NCI-H1436 treated with DMSO at 0.1 percent for 48 hours (cell line): ENCODE data around the gene MALRD1.

Experiments used
- DNase-seq: peaks from one replicate; lab custom pipeline; 2025; lab: John Stamatoyannopoulos, UW

The MALRD1 gene

DNA sequence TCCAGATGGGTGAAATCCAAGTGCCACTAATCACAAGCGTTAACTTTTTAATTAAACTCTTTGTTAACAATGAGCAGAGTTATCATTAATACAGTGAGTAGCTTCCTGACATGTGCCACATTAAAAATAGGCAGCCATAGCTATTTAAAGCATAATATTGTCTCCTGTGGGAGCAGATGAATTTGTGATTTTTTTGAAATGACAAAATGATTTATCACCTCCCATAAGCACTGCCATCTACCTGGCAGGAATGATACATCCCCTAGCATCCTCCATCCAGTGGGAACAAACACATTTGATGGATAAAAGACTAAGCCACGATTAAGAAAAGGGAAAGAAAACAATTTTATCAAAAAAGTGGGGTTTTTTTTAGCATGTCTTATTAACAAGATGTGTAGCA is 605.3 kb downstream of the MALRD1 start:
- DNase-seq, result no peak

DNA sequence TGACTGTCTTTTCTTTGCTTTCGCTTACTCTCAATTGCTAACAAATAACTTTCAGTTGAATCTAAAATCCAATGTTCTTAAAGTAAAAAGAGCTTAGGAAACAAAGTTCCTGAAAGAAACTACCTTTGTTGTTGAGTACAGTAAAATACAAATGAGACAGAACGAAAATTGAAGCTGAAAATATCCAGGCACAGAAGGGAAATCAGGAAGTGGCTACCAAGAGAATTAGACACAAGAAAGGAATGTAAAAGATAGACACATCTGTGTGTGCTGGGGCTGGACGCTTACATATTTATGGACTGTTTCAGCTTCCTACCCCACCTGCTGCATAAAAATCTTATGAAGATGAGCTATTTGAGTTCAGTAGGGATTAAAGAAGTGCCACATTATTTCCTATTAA is 606.0 kb downstream of the MALRD1 start:
- DNase-seq, result no peak

DNA sequence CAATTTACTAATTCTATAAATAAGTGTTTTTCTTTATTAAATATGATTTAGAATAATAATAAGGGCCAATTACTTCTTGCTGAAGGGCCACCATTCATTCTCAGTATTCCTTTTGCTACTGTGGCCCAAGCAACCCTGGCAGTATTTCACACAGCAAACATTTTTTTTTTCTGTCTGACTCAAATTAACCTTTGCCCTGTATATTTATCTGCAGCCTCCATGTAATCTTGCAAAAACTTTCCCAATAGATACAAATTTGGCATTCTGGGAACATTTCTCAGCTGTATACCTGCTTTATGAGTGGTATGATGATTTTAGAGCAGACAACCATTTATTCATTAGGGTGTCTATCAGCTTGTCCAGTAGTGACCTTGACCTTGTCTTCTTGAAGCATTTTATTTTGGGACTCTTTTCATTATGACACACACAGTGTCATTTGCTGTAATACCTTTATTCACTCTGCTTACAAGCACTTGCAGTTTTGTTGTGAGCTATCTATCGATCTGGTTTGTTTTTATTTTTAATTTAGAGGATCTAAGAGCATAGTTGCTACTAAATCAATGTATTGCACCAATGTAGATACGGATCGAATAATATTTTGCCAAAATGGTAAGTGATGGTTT is 607.9 kb downstream of the MALRD1 start:
- no peak for DNase-seq

DNA sequence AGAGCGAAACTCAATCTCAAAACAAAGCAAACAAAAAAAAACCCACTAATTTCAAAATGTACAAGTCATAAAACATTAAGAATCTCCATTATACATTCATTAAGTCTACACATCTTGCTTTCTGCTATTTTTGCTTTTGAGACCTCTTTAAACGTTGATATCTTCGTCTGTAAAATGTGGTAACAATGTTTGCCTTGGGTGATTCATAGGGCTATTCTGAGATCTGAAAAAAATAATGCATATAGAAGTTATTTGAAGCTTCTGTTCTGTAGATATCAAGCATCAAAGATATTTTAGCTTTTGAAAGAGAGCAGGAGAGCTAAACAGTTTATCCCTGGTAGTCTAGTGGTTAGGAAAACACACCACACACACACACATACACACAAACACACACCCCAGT is 609.5 kb downstream of the MALRD1 start:
- no peak for DNase-seq

DNA sequence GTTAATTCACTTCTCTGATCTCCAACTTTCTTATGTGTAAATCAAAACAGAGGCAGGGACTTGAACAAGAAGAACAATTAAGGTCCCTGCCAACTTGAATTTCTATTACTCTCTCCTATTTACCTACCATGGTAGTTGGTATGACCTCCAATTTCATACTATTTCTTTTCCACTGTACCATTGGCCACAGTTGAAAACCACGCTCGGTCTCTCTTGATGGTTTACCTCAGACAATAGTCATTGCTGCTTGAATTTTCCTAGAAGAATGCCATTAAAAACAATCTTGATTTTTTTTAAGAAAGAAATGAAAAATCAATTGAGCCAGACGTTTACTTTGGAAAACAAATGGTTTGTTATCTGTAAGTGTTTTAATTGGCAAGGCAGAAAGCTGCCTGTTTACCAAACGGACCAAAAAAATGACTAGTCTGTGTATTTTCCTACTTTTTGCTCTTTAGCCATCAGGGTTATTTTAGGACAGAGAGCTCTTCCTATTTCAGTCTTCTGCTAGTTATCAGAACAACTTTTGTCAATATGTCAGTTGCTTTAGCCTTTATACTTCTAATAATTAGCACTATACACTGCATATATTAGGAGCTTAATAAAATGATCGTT is 610.1 kb downstream of the MALRD1 start:
- DNase-seq, result no peak

DNA sequence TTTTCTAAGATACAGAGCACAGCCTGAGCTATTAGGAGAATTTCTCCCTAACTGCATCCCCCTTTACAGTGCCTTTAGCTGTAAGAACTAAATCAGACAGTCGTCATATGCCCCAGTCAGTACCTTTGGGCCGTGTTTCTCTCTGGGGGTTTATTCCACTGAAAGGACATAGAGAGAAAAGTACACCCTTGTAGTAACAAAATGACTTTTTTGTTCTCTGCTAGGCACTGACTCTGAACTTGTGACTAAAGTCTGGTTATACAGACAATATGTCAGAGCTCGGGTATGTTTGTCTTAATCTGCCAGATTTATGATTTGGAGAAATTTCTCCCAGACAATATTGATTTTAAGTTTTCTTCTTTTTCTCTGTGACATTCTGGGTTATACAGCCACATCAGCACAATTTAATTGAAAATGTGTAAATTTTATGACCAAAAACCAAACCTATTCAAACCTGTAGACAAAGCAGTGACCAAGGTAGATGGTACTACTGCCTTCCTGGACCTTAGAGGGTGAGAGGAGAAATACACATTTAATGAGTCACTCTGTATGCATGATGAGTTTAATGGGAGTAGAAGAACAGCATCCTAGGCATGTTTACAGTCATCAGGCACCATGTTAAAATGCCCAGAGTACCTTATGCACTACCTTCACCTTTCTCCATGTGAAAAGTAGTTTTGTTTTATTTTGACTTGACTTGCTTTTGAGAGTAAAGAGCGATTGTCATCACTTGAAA is 611.5 kb downstream of the MALRD1 start:
- DNase-seq, result no peak

DNA sequence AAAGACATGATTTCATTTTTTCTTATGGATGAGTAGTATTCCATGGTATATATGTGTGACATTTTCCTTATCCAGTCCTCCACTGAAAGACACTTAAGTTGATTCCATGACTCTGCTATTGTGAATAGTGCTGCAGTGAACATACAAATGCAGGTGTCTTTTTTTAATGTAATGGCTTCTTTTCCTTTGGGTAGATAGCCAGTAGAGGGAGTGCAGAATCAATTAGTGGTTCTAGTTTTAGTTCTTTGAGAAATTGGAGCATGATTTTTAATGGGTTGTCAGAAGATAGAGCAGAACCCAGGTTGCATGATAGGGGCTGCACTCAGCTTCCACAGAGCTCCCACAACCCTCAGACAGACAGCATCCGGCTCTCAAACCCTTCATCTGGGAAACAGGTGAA is 614.7 kb downstream of the MALRD1 start:
- DNase-seq, result no peak

DNA sequence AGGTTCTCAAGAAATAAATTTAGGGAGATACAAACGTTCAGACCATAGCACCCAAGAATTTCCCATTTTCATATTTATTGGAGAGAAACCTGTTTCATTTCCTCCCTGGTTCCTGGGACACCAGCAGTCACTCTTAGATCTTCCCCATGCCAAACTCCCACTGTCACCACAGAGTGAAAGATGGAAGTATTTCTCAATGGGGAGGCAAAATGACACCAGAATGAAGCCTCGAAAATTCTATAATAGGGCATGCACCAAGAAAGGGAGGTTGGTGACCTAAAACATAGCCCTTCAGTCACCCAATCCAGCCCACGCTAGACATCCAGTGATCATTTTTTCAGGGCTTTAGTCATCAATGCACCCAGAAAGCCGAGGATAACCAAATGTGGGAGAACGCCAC is 619.5 kb downstream of the MALRD1 start:
- DNase-seq, result no peak

DNA sequence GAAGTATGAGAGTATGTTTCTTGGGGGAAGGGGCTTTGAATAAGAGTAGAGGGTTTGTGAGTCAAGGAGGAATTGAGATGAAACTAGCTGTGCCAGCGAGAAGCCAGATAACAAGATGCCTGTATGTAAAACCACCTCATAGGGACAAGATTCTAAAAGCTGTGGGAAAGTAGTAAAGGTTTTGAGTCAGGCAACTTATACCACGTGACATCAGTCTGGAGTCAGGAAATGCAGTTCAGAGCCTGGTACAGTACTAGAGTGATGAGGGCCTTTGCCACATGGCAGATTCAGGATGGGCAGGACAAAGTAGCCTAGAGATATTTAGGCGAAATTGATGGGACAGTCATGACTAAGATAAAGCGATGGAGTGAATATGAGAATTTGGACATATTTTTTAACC is 627.5 kb downstream of the MALRD1 start:
- DNase-seq, result no peak

DNA sequence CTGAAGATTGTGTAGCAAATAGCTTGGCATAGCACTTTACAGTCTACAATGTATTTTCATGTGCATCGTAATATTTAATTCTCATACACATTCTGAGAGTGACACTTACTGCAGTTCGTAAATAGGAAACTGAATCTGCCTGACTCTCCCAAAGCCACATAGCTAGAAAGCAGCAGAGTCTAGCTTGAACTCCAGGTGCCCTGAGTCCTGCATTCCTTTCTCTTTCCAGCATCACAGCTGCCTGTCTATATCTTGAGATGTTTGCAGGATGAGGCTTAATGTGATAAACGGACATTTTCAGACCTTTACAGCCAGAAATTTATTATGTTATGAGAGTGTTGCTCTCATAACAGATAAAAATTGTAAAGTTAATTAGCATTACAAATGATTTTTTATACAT is 634.8 kb downstream of the MALRD1 start:
- DNase-seq, result no peak

DNA sequence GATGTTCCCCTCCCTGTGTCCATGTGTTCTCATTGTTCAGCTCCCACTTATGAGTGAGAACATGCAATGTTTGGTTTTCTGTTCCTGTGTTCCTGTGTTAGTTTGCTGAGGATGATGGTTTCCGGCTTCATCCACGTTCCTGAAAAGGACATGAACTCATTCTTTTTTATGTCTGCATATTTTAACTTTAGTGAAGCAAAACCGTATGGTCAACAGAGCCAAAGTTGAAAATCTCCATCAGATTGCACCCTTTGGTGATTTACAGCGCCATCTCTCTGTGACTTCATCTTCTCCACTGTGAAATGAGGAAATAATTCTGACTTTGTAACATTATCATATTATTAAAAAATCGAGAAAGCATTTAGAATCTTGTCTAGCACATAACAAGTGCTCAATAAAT is 635.4 kb downstream of the MALRD1 start:
- no peak for DNase-seq

DNA sequence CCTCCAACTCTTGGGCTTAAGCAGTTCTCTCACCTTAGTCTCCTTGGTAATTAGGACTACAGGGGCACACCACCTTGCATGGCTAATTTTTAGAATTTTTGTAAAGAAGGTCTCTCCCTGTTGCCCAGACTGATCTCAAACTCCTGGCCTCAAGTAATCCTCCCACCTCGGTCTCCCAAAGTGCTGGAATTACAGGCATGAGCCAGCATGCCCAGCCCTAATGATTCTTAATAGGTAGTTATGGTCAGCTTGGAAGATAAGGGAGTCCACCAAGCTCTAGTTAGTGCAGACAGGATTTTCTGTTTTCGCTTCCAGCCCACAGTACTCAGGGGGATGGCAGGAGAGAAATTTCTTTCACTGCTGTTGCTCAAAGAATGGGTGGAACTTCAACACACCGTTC is 639.7 kb downstream of the MALRD1 start:
- no peak for DNase-seq

DNA sequence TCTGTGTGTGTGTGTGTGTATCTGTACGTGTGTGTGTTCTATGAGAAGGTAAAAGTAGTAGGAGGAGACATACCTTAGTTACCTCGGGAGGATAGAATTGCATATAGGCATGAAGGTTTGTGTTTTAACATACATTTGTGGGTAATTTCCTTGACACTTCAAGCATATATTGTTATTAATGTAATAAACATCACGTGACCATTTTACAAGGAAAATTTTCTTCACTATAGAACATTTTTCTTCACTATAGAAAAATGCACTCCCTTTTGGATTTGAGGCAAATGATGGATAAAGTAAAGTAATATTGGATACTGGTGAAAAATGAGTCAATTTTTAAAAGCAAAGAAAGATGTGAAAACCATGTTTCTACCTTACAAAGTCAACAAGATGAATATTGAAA is 640.6 kb downstream of the MALRD1 start:
- no peak for DNase-seq

DNA sequence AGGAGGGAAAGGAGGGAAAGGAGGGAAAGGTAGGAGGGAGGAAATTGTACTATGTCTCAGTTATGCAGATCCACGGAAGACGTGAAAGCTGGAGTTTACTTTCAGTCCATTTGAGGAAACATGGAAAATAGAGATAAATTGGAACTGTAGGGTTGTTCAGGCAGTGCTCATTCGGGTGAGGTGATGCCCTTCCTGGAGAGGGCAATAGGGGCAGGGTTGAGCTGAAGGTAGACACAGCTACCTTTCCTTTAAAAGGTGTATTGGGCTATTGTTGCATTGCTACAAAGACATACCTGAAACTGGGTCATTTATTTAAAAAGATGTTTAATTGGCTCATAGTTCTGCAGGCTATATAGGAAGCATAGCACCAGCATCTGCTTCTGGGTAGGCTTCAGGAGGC is 650.7 kb downstream of the MALRD1 start:
- DNase-seq, result no peak

DNA sequence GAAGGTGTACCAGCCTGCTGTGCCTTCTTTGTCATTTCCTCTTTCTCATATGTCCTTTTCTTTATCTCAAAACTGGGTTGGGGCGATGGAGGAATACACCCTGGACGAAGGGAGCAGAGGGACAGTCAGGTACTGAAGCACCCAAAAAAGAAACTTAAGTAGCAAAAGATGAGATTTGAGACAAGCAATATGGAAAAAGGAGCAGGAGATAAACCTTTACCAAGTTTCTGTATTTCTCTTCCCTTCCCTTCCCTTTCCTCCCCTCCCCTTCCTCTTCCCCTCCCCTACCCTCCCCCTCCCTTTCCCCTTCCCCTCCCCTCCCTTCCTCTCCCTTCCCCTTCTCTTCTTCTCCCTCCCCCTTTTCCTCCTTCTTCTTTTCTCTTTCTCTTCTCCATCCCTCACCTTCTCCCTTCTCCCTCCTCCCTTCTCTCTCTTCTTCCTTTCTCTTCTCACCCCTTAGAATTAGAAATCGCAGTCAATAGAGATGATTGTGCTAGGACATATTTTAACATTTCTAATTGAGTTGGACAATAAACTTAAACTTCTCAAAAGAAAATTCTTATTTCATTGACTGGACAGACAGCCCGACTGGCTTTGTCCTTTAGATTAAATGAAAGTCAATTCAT is 652.9 kb downstream of the MALRD1 start:
- no peak for DNase-seq

DNA sequence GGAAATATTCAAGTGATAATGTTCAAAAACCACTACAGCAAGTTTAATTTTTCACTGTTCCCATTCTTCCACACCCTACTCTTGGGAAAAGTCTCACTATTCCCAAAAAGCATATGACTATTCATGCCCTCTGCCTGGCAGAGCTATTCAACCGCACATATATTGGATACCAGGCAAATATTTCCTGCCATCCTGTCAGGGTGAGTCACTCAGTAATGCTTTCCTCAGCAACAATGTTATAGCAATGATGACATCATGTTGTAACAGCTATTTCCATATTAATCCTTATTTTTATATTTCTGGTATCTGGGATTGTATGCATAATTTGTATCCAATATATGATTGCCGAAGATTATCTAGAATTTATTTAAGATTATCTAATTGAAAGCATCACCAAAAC is 653.6 kb downstream of the MALRD1 start:
- no peak for DNase-seq

DNA sequence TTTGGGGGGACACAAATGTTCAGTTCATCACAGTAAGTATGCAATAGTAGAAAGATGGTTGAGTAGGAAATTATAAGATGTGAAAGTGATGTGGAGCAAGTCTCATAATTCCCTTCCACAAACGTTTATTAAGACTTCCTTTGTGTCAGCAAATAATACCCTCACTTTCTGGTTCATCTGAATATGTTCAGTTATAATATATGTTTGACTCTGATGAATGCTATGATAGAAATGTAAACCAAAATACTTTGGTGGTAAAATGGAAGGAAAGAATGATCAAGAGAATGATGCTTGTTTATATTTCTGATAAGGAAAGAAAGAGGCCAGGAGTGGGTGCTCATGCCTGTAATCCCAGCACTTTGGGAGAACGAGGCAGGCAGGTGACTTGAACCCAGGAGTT is 655.9 kb downstream of the MALRD1 start:
- no peak for DNase-seq

DNA sequence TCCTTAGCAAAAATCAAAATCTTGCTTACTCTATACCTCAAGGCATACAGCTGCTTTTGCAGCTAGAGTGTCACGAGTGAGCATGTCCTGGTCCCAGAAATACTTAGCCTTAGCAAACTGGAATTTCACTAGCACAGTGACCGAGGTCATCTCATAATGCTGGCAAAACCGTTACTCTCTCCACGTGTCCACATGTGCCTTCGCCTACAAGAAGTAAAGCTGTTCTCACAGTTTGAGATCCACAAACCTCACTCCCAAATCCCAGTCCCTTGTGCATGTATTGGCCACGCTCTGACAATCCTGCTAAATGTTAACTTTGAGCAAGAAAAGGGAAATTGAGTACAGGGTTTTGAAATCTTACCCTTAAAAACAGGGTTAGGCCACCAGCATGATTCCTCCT is 656.6 kb downstream of the MALRD1 start:
- DNase-seq, result no peak

DNA sequence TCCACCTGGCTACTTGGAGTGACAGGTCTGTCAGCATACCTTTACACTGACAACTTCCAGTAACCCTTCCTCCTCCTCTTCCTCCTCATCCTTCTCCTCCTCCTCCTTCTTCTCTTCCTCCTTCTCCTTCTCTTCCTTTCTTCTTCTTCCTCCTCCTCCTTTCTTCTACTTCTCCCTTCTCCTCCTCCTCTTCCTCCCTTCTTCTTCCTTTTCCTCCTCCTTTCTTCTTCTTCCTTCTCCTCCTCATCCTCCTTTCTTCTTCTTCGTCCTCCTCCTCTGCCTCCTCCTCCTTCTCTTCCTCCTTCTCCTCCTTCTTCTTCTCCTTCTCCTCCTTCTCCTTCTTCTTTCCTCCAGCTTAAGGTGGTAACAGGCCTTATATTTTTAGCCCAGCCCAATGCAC is 658.3 kb downstream of the MALRD1 start:
- DNase-seq, result no peak

DNA sequence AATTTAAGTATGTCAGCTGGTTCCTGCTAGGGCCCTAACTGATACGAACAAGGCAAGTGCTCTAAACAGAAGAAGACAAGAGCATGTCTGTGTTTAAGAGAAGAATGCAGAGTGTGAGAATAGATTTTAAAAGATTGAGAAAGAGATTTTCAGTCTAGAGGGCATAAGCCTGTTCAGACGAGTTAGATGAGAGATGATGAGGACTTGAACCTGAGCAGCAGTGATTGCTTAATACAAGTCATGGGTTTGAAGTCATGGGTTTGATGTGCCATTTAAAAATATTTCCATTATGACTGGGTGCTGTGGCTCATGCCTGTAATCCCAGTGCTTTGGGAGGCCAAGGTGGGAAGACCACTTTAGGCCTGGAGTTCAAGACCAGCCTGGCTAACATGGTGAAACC is 658.8 kb downstream of the MALRD1 start:
- no peak for DNase-seq

DNA sequence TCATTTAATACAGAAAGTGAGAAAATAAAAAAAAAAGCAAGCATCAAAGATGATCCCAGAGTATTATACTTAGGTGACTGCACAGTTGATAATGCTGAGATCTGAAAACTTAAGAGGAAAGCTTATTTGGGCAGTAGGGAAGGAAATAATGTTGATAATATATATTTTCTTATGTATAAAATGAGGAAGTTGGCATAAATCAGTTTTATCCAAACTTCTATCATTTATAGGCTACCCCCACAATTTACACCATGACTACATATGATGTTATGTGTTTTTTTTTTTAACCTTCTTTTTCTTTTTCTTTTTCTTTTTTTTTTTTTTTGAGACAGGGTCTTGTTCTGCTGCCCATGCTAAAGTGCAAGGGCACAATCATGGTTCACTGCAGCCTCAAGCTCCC is 659.4 kb downstream of the MALRD1 start:
- no peak for DNase-seq

DNA sequence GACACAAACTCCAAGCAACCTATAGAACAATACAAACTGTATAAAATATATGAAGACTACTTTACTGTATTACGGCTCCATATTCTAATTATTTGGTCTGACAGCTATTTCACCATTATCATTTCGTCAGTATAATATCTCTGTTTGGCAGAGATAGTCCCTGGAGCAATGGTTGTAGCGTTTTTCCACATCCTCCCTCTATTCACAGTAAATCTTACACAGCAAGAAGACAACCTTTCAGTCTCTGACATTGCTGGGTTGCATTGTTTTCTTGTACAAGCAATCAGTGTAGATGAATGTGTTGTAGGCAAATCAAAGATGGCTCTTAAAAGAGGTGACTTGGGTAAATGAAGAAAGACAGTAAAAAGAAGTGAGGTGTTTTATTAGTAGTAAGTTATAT is 662.0 kb downstream of the MALRD1 start:
- no peak for DNase-seq

DNA sequence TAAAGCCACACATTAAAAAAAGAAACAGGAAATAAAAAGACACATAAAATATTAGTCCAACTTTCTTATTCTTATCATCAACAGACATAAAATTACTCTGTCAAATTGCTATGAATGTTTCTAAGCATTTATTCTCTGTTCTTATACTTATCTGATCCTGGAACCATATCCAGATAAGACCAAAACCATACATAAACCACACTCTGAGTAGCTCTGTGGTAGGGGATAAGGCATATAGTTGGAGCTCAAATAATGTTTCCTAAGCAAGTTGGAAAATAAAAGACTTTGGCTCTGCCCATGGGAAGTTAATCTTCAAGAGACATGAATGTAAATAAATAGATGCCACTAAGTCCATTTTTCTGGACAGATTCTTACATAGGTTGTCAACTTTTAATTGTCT is 664.6 kb downstream of the MALRD1 start:
- DNase-seq, result no peak
